ENCODE results near the gene SLC38A6.

The SLC38A6 gene

GRCh38 chr14:60980811-60981632, at the start of gene SLC38A6, which contains the start of gene TRMT5:
SLC38A6 (plus strand) TSS chr14:60981245; CDS start chr14:60981278, 33 bp downstream.
TRMT5 (minus strand) TSS chr14:60981079; CDS start chr14:60980973, 106 bp downstream.
- 0 out of 2 replicates have a peak, but pooled peaks have one; percentile 18 for TF ChIP-seq EP300 (IDR thresholded peaks at IDR 0.05; ENCODE audit: borderline replicate concordance)
- TF ChIP-seq USF1 (IDR thresholded peaks at IDR 0.05) = peak; percentile 4; the same call in 1 of the 2 replicates
- TF ChIP-seq CREB1 (IDR thresholded peaks at IDR 0.05; ENCODE audit: low read depth) = peak; percentile 99
- peak; percentile 39; the same call in 1 of the 2 replicates for TF ChIP-seq FOXM1 (IDR thresholded peaks at IDR 0.05; ENCODE audit: borderline replicate concordance, low read depth)
- no peak for TF ChIP-seq CEBPB (IDR thresholded peaks at IDR 0.05)
- TF ChIP-seq REST (IDR thresholded peaks at IDR 0.05; ENCODE audit: low read depth) = peak; percentile 65
- peak; percentile 17; the same call in 1 of the 2 replicates for TF ChIP-seq RAD21 (IDR thresholded peaks at IDR 0.05; ENCODE audit: low read depth)
- TF ChIP-seq TEAD4 (IDR thresholded peaks at IDR 0.05) = 0 out of 2 replicates have a peak, but pooled peaks have one; percentile 32
- no peak for TF ChIP-seq NFIC (IDR thresholded peaks at IDR 0.05)
- peak; percentile 69; the same call in 1 of the 2 replicates for TF ChIP-seq YY1 (IDR thresholded peaks at IDR 0.05; ENCODE audit: low read depth)
- TF ChIP-seq MAX (IDR thresholded peaks at IDR 0.05) = peak; percentile 92
- 0 out of 2 replicates have a peak, but pooled peaks have one; percentile 14 for TF ChIP-seq EGR1 (IDR thresholded peaks at IDR 0.05)
- TF ChIP-seq ZBTB7A (IDR thresholded peaks at IDR 0.05; ENCODE audit: low read depth) = no peak
- peak; percentile 79 for TF ChIP-seq TAF1 (IDR thresholded peaks at IDR 0.05; ENCODE audit: low read depth)
- peak; percentile 45; the same call in 1 of the 2 replicates for TF ChIP-seq TCF12 (IDR thresholded peaks at IDR 0.05; ENCODE audit: low read depth)

- no peak for TF ChIP-seq NFIC (IDR thresholded peaks at IDR 0.05)
Measured at GRCh38 chr14:60933920-60934655, 47.0 kb upstream of the SLC38A6 start.

GRCh38 chr14:60935319-60935718, 45.7 kb upstream of the SLC38A6 start:
- no peak for TF ChIP-seq ZBTB7A (IDR thresholded peaks at IDR 0.05; ENCODE audit: low read depth)
- no peak for TF ChIP-seq REST (IDR thresholded peaks at IDR 0.05; ENCODE audit: low read depth)
- TF ChIP-seq RAD21 (IDR thresholded peaks at IDR 0.05; ENCODE audit: low read depth) = no peak
- no peak for TF ChIP-seq CREB1 (IDR thresholded peaks at IDR 0.05; ENCODE audit: low read depth)
- no peak for TF ChIP-seq TEAD4 (IDR thresholded peaks at IDR 0.05)
- no peak for TF ChIP-seq YY1 (IDR thresholded peaks at IDR 0.05; ENCODE audit: low read depth)
- no peak for TF ChIP-seq MAX (IDR thresholded peaks at IDR 0.05)
- TF ChIP-seq EGR1 (IDR thresholded peaks at IDR 0.05) = no peak

GRCh38 chr14:60943637-60944032, 37.4 kb upstream of the SLC38A6 start:
- TF ChIP-seq YY1 (IDR thresholded peaks at IDR 0.05; ENCODE audit: low read depth) (no peak), USF1 (IDR thresholded peaks at IDR 0.05) (no peak), EP300 (IDR thresholded peaks at IDR 0.05; ENCODE audit: borderline replicate concordance) (no peak), TEAD4 (IDR thresholded peaks at IDR 0.05) (no peak)

GRCh38 chr14:60944204-60944603, 36.8 kb upstream of the SLC38A6 start:
- TF ChIP-seq USF1 (IDR thresholded peaks at IDR 0.05) = no peak
- no peak for TF ChIP-seq CREB1 (IDR thresholded peaks at IDR 0.05; ENCODE audit: low read depth)
- TF ChIP-seq MAX (IDR thresholded peaks at IDR 0.05) = no peak
- TF ChIP-seq CEBPB (IDR thresholded peaks at IDR 0.05) = no peak
- TF ChIP-seq YY1 (IDR thresholded peaks at IDR 0.05; ENCODE audit: low read depth) = no peak
- TF ChIP-seq TCF12 (IDR thresholded peaks at IDR 0.05; ENCODE audit: low read depth) = no peak
- no peak for TF ChIP-seq ZBTB7A (IDR thresholded peaks at IDR 0.05; ENCODE audit: low read depth)
- TF ChIP-seq FOXM1 (IDR thresholded peaks at IDR 0.05; ENCODE audit: borderline replicate concordance, low read depth) = no peak
- TF ChIP-seq RAD21 (IDR thresholded peaks at IDR 0.05; ENCODE audit: low read depth) = no peak
- no peak for TF ChIP-seq TAF1 (IDR thresholded peaks at IDR 0.05; ENCODE audit: low read depth)
- no peak for TF ChIP-seq EGR1 (IDR thresholded peaks at IDR 0.05)
- no peak for TF ChIP-seq REST (IDR thresholded peaks at IDR 0.05; ENCODE audit: low read depth)
- no peak for TF ChIP-seq EP300 (IDR thresholded peaks at IDR 0.05; ENCODE audit: borderline replicate concordance)
- TF ChIP-seq NFIC (IDR thresholded peaks at IDR 0.05) = no peak
- no peak for TF ChIP-seq TEAD4 (IDR thresholded peaks at IDR 0.05)

All from Ishikawa (cell line).